ES-I3 (cell line): Measurements from ENCODE around the gene CEACAM18.

Source experiments
- H3K36me3 ChIP-seq: 2 replicates; pipeline ENCODE4 v1.6.1; 2013; ENCODE audit warnings: mild to moderate bottlenecking, low read length, control low read depth, moderate library complexity; ENCODE audit not compliant: insufficient read depth
- H3K4me1 ChIP-seq: 2 replicates; pipeline ENCODE4 v1.6.1; 2013; ENCODE audit warnings: mild to moderate bottlenecking, control low read depth, low read length; ENCODE audit not compliant: insufficient read depth
- H3K9ac ChIP-seq: 2 replicates; pipeline ENCODE4 v1.6.1; 2013; ENCODE audit warnings: low read depth, mild to moderate bottlenecking, low read length, moderate library complexity
- H3K9me3 ChIP-seq: 2 replicates; pipeline ENCODE4 v1.6.1; 2013; ENCODE audit warnings: mild to moderate bottlenecking, low read length, moderate library complexity; ENCODE audit not compliant: control insufficient read depth, insufficient read depth

CEACAM18 gene

DNA sequence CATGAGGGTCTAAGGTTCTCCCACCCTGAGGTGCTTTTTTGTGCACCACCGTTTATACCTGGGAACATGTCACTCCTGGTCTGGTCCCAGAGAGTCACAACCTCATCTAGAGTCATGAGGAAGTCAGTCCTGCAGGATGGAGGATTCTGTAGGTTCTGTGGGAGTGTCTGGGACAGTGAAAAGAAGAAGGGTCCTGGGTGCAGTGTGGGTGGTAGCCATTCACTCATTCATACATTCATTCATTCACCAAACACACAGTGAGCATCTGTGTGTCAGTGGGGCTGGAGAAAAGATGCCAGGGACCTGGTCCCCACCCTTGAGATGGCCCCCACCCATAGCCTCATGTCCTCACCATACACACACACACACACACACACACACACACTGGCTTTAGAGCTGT, 8.7 kb upstream of the CEACAM18 start:
- no peaks in the 10 kb centered on the region for H3K36me3 ChIP-seq
- no peaks in the 10 kb centered on the region for H3K9me3 ChIP-seq
- H3K9ac ChIP-seq, result no peak overlapping the region
- no peaks in the 10 kb centered on the region for H3K4me1 ChIP-seq

DNA sequence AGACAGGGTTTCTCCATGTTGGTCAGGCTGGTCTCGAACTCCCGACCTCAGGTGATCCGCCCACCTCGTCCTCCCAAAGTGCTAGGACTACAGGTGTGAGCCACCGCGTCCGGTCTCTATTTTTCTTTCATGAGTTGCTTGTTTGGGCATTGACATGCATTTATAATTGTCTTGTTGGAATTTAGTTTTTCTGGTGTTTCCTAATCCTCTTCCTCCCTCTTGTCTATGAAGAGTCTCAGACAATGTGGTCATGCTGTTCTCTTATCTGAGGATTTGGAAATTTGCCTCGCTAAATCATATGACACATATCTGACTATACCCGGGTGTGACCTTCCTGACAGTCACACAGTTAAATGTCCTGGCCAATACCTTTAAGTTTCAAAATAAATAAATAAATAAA, 7.4 kb upstream of the CEACAM18 start:
- H3K9ac ChIP-seq, result no peak overlapping the region
- H3K4me1 ChIP-seq, result no peaks in the 10 kb centered on the region
- H3K36me3 ChIP-seq, result no peaks in the 10 kb centered on the region
- H3K9me3 ChIP-seq, result no peaks in the 10 kb centered on the region

DNA sequence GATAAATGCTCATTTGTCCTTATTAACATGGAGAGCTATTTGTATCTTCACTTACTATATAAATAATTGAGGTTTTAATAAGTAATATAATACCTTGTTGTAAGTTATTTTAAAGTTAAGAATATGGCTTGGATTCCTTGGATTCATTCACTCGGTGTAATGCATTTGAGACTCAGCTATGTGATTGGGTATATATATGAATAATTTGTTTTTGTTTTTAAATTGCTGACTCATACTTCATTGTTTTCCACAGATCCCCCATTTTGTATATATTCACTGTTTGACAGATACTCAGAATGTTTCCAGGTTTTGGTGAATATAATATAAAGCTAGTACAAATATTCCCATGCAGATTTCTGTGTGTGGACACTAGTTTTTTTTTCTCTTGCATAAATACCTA, 6.8 kb upstream of the CEACAM18 start:
- Histone ChIP-seq H3K4me1 (no peaks in the 10 kb centered on the region), H3K9me3 (no peaks in the 10 kb centered on the region), H3K9ac (no peak overlapping the region), H3K36me3 (no peaks in the 10 kb centered on the region)

DNA sequence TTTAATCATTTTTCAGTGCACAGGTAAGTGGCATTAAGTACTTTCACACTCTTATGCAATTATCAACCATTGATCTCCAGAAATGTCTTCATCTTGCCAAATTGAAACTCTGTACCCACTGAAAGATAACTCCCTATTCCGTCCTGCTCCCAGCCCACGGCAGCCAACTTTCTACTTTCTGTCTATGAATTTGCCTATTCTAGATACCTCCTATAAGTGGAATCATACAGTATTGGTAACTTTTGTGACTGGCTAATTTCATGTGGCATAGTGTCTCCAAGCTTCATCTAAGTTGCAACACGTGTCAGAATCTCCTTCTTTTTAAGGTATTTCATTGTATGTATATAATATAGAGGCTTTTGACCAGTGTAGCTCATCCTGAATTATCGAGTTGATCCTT, 5.7 kb upstream of the CEACAM18 start:
- Histone ChIP-seq H3K4me1 (no peaks in the 10 kb centered on the region), H3K9ac (no peak overlapping the region), H3K36me3 (no peaks in the 10 kb centered on the region), H3K9me3 (no peaks in the 10 kb centered on the region)

DNA sequence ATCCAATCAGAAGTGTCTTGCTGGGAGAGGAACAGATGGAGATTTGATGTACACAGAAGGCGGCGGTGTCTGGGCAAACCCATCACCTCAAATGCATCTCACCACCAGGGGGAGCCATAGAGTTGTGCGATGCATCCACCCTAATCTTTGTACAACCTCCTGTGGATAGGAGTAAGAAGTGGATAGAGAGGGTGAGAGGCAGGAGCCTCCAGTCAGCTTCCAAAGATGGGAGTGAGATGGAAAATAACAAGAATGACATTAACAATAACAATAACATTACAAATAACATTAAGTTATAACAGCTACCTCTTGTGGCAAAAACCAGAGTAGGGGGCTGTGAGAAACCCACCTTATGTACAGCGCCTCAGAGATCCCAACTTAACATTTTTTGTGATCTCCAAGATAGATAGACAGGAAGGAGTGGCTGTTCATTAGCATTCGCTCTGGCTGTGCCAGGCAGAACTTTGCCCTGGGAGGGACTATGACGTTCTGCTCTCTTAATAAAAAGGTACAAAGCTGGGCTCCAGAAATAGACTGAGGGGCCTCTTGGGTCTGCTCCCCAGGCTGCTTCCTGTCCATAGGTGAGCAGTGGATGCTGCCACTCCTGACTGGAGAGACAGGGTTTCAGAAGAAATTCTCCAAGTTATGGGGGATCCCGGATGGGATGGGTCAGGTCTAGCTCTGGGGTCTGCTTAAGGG, 5.2 kb upstream of the CEACAM18 start:
- Histone ChIP-seq H3K9me3 (no peaks in the 10 kb centered on the region), H3K4me1 (no peaks in the 10 kb centered on the region), H3K9ac (no peak overlapping the region), H3K36me3 (no peaks in the 10 kb centered on the region)

DNA sequence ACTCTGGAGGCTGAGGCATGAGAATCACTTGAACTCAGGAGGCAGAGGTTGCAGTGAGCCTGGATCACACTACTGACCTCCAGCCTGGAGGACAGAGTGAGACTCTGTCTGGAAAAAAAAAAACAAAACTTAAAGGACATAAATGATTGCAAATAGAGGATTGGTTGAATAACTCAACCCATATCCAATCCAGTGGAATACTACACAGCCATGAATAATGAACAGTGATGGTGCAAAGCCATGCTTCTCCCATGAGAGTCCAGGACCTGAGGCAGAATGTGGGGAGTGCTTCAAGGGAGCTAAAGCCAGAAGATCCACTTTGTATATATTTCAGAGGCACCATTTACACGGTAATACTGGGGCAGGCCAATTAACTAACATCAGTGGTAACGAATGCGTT, 2.2 kb upstream of the CEACAM18 start:
- Histone ChIP-seq H3K36me3 (no peaks in the 10 kb centered on the region), H3K9ac (no peak overlapping the region), H3K4me1 (no peaks in the 10 kb centered on the region), H3K9me3 (no peaks in the 10 kb centered on the region)

DNA sequence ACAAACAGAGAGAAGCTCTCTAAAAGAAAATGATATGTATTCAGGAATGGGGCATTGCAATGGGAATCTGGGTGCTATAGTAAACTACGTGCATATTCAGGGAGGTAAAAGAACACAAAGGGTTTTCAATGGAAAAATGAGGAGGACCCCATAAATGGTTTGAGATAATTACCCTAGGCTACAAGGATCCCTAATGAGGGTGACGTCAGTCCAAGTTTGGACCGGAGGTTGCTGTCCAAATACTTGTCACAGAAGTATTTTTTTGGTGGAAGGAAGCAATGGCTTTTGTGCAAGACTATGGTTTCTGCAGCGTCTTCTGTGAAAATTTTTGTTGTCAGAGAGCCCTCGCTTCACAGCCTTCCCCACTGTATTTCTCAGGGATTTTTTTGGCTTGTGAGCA, 995 bp upstream of the CEACAM18 start:
- H3K9ac ChIP-seq, result no peak overlapping the region
- H3K9me3 ChIP-seq, result no peaks in the 10 kb centered on the region
- H3K36me3 ChIP-seq, result no peaks in the 10 kb centered on the region
- no peaks in the 10 kb centered on the region for H3K4me1 ChIP-seq

DNA sequence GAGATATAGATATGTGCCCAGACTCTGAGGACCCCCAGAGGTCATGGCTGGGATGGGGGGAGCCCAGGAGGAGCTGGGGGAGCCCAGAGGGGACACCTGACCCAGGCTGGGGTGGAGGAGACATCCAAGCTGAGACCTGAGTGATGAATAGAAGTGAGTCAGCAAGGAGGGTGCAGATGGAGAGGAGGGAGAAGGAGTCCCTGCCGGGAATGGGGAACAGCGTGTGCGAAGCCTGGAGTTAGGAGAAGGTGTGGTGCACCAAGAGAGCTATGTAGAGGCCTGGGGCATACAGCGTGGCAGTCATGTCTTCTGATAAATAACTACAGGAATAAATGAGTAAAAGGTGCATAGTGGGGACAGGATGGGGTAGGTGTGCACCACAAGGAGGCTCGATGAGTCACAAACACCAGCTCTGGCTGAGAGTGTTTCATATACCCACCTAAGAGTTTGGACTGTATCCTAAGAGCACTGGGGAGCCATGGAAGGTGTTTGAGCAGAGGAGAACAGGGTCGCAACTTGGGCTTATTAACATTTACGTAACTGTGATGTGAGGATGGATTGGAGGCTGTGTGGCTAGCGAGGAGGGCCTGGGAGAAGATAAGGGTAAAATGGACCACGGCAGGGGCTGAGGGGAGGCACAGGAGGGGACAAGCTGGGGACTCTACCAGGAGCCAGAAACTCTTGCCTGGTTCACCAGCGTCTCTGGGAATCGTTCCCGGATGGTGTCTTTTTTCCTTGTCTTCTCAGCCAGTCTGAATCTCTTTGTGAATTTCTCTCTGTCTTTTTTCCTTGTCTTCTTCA, 1.4 kb downstream of the CEACAM18 start:
- no peaks in the 10 kb centered on the region for H3K36me3 ChIP-seq
- H3K9ac ChIP-seq, result no peak overlapping the region
- no peaks in the 10 kb centered on the region for H3K9me3 ChIP-seq

DNA sequence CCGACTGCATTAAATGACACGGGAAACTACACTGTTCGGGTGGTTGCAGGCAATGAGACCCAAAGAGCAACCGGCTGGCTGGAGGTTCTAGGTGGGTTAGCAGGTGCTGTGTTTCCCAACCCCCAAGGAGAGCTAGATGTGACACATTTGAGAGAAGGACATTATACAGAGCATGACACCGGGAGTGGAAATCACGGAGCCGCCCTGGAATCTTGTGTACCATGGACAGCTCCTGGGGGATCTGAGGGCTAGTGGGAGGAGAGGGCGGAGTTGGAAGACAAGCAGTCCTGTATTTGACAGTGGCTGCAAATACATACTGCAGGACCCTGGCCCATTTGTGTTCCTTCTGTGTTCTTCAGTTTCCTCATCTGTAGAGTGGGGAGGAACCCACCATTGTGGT, 2.3 kb downstream of the CEACAM18 start:
- Histone ChIP-seq H3K36me3 (no peaks in the 10 kb centered on the region), H3K9me3 (no peaks in the 10 kb centered on the region), H3K4me1 (no peaks in the 10 kb centered on the region), H3K9ac (no peak overlapping the region)

More for the DNA sequence above, 1.4 kb downstream of the CEACAM18 start:
- H3K4me1 ChIP-seq, result no peaks in the 10 kb centered on the region

DNA sequence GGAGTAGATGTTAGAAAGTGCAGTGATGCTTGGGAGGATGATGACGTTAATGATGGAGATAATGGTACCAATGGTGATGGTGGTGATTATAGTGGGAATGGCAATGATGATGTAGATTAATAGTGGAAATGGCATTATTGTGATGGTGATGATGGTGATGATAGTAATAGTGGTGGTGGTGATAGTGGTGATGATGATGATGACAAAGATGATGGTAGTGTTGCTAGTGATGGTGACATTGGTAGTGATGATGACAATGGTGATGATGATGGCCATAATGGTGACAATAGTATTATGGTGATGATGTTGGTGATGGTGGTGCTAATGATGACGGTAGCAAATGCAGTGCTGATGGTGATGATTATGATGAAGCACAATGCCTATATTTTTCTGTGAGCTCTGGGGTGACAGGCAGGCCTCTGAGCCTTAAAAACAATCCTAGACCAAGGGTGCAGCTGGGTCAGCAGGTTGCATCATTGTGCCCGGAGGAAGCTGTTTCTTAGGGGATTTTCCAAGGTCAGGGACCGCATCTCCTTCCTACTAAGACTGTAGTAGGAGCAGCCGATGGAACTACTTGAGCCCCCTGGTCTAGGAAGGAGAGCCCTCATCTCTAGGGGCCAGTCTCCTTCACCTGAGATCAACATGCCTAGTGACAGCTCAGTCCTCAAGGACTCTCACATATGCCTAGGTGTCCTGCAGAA, 7.8 kb downstream of the CEACAM18 start:
- Histone ChIP-seq H3K9ac (no peak overlapping the region), H3K9me3 (no peaks in the 10 kb centered on the region), H3K4me1 (no peaks in the 10 kb centered on the region), H3K36me3 (no peaks in the 10 kb centered on the region)

DNA sequence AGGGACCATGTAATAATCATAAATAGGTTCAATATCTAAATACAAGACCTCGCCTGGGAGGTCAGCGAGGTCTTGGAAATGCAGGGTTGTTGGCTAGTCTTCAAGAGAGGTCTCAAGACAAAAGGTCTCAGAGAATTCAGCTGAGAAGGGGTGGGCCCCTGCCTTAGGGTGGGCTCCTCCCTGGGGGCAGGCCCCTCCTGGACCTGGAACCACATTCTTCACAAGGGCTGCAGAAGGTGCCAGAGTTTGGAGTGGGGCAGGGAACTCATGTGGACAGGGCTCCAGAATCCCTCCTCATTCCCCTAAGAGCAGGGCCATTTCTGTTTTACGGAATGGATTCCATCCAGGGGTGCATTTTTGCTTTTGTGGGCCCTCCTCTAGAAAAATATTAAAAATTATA, 10.2 kb downstream of the CEACAM18 start:
- H3K9me3 ChIP-seq, result no peaks in the 10 kb centered on the region
- H3K4me1 ChIP-seq, result no peaks in the 10 kb centered on the region
- H3K9ac ChIP-seq, result no peak overlapping the region
- no peaks in the 10 kb centered on the region for H3K36me3 ChIP-seq

DNA sequence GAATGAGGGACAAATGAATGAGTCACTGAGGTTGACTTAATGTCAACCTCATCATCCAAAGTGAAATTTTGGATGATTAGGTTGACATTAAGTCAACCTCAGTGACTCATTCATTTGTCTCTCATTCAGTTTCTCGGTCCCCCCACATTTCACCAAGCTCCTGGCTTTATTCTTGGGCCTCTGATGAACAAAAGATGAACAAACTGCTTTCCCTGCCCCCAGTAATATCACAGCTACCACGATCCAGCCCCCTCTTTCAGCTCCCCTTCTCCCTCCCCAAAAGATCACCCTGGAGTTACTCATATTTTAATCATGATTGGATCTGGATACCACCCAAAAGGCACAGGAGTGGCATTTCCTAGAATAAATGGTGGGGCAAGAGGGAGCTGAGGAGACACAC, 10.8 kb downstream of the CEACAM18 start:
- H3K36me3 ChIP-seq, result no peaks in the 10 kb centered on the region
- no peaks in the 10 kb centered on the region for H3K4me1 ChIP-seq
- H3K9me3 ChIP-seq, result no peaks in the 10 kb centered on the region
- no peak overlapping the region for H3K9ac ChIP-seq

DNA sequence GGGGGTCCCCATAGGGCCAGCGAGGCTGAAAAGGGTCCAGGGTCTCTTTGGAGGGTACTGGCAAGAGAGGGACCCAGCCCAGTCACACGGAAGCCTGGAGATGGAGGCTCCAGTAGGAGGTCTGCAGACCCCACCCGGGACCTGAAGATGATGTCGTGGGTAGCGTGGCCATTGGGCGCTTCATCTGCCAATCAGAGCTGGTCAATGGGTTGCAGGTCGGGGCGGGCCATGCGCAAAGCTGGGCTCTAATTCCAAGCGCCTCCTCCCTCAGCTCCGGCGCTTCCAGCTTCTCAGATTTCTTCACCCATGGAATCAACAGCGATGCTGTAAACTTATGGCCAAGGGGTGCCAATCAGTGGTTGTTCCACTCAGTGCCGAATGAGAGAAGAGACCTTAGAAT, 12.3 kb downstream of the CEACAM18 start:
- Histone ChIP-seq H3K4me1 (no peaks in the 10 kb centered on the region), H3K9me3 (no peaks in the 10 kb centered on the region), H3K9ac (no peak overlapping the region), H3K36me3 (no peaks in the 10 kb centered on the region)

DNA sequence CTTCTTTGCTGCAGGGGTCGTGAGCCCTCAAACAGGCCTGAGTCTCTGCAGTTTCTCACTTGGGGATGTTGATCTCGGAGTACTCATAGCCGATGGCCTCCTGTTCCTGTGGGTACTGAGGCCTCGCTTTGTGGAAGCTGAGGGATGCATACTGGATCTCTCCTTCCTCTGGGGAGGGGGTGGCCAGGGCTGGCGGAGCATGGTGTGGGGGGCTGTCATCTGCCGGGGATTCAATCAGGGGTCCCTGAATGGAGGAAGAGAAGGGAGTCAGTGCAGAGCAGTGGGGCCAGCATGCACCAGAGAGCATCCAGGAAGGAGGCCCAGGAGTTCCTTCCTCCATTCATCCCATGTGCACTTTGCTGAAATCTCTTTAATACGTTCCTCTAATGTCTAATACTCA, 13.2 kb downstream of the CEACAM18 start:
- Histone ChIP-seq H3K36me3 (no peaks in the 10 kb centered on the region), H3K9me3 (no peaks in the 10 kb centered on the region), H3K4me1 (no peaks in the 10 kb centered on the region), H3K9ac (no peak overlapping the region)

DNA sequence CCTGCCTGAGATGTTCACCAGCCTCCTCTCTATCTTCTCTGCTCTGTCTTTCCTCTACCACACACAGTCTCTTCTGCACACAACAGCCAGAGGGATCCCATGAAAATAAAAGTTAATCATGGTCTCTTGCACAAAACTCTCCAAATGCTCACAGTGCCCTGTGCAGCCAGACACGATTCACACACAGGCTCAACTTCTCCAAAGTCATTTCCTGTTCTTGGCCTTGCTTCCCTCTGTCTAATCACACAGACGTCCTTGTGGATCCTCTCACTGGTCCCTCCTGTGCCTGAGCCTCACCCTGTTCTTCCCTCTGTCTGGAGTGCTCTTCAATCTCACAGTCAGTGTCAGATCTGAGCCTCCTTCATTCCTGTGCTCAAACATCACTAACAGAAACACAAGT, 15.4 kb downstream of the CEACAM18 start:
- no peaks in the 10 kb centered on the region for H3K9me3 ChIP-seq

More for the DNA sequence above, 15.4 kb downstream of the CEACAM18 start:
- Histone ChIP-seq H3K9ac (no peak overlapping the region), H3K4me1 (no peaks in the 10 kb centered on the region), H3K36me3 (no peaks in the 10 kb centered on the region)
